Right lung (tissue), 5 donors: ENCODE data around the gene KRT4. TPM values are rescaled to one million over a fixed set of nuclear protein-coding genes. Genes with fewer than 3 reads are reported as not detected.

Experiments used
- polyA plus RNA-seq, 5 donors: library from polyadenylated mRNA; unstranded; fragments of 120-200 nt; gene quantifications; one replicate each; pipeline versions ENCODE4 v1.2.1 to v1.2.3, GENCODE V29; 2013; ENCODE audit warnings: inconsistent platforms in 1 of 5, low replicate concordance in 1 of 5; ENCODE audit not compliant: insufficient read length in 5 of 5, insufficient read depth in 1 of 5

The KRT4 gene
- polyA plus RNA-seq, 5 donors = 1.3 to 6.2 (median 2.8) TPM

Other genes starting within 250 kb of the KRT4 start
- gene KRT74, start 240.3 kb downstream of the KRT4 start, polyA plus RNA-seq = not detected
- under 1 TPM; 0.09 to 0.46 (median 0.18) TPM for gene KRT72, start 212.7 kb downstream of the KRT4 start, polyA plus RNA-seq
- gene KRT73, start 195.6 kb downstream of the KRT4 start, polyA plus RNA-seq = under 1 TPM in 4 of 5 donors, not detected in 1; 0.10 to 0.19 (median 0.15) TPM
- gene KRT2, start 161.9 kb downstream of the KRT4 start, polyA plus RNA-seq = not detected
- under 1 TPM; 0.25 to 0.81 (median 0.71) TPM for gene KRT1, start 133.7 kb downstream of the KRT4 start, polyA plus RNA-seq
- gene KRT77, start 110.6 kb downstream of the KRT4 start, polyA plus RNA-seq = not detected
- gene KRT76, start 36.8 kb downstream of the KRT4 start, polyA plus RNA-seq = not detected
- not detected for gene KRT3, start 18.0 kb downstream of the KRT4 start, polyA plus RNA-seq
- not detected for gene KRT79, start 20.2 kb upstream of the KRT4 start, polyA plus RNA-seq
- under 1 TPM in 1 of 5 donors, not detected in 4; 0.16 TPM for gene KRT78, start 34.9 kb upstream of the KRT4 start, polyA plus RNA-seq
- 100 to 1,000 TPM; 166 to 247 (median 183) TPM for gene KRT8, start 91.0 kb upstream of the KRT4 start, polyA plus RNA-seq
- 100 to 1,000 TPM in 4 of 5 donors, 10 to 100 TPM in 1; 90.5 to 152 (median 114) TPM for gene KRT18, start 135.0 kb upstream of the KRT4 start, polyA plus RNA-seq
- gene EIF4B, start 192.3 kb upstream of the KRT4 start, polyA plus RNA-seq = 100 to 1,000 TPM; 400 to 558 (median 539) TPM
- 100 to 1,000 TPM in 4 of 5 donors, 10 to 100 TPM in 1; 96.5 to 138 (median 126) TPM for gene TNS2, start 235.9 kb upstream of the KRT4 start, polyA plus RNA-seq